SH-SY5Y (cell line): Measurements from ENCODE around the gene MMRN2.

Experiments
- GATA2 ChIP-seq: IDR thresholded peaks from 2 replicates; pipeline ENCODE4 v1.6.1; 2011; ENCODE audit warnings: mild to moderate bottlenecking, low read depth, low read length
- GATA3 ChIP-seq: IDR thresholded peaks from 2 replicates; pipeline ENCODE4 v1.6.1; 2011; ENCODE audit warnings: low read depth, mild to moderate bottlenecking, low read length, moderate library complexity

Gene MMRN2, protein sequence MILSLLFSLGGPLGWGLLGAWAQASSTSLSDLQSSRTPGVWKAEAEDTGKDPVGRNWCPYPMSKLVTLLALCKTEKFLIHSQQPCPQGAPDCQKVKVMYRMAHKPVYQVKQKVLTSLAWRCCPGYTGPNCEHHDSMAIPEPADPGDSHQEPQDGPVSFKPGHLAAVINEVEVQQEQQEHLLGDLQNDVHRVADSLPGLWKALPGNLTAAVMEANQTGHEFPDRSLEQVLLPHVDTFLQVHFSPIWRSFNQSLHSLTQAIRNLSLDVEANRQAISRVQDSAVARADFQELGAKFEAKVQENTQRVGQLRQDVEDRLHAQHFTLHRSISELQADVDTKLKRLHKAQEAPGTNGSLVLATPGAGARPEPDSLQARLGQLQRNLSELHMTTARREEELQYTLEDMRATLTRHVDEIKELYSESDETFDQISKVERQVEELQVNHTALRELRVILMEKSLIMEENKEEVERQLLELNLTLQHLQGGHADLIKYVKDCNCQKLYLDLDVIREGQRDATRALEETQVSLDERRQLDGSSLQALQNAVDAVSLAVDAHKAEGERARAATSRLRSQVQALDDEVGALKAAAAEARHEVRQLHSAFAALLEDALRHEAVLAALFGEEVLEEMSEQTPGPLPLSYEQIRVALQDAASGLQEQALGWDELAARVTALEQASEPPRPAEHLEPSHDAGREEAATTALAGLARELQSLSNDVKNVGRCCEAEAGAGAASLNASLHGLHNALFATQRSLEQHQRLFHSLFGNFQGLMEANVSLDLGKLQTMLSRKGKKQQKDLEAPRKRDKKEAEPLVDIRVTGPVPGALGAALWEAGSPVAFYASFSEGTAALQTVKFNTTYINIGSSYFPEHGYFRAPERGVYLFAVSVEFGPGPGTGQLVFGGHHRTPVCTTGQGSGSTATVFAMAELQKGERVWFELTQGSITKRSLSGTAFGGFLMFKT

DNA sequence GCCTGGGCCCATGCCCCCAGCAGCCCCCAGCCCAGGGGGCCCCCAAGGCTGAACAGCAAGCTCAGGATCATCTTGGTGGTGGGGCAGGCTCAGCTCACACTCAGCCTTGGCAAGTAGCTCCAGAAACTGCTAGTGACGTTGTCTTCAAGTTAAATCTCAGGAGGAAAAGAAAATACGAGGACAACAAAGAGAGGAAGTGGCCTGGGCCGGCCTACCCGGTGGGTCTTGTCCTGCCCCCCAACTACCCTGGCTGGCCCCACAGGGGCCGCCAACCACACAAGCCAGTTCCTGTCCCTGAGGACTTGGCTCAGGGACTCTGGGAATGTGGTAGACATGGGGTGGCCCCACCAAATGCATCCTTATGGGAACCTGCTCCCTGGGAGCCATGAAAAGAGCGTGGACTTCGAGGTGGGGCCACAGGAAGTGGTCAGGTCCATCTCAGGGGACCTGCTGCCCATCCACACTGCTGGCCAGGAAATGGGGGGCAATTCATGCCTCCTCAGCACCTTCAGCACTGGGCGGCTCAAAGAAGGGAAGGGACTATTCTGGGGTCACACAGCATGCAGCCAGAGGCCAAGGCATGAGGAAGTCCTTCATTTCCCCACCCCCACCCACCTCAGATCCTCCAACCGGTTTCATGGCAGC lies at the start of gene MMRN2:
Gene MMRN2, minus strand, starts transcription at position 145 of the 645 bp plus-strand sequence. Its CDS starts 74 bp downstream, at position 71.
- TF ChIP-seq GATA2 (no peak), GATA3 (no peak)

DNA sequence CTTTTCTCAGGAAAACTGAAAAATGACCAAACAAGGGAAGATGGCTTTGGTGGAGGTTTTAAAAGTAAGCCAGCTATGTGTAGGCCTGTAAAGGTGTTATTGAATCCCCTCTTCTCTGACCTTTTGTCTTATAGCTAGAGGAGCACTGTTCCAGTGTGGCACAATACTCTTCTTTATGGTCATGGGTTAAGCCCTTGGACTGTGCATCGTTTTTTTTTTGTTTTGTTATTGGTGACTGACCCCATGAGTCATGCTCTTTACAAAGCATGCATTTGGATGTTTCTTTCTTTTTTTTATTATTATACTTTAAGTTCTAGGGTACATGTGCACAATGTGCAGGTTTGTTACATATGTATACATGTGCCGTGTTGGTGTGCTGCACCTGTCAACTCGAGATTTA lies 43.1 kb upstream of the MMRN2 start:
- TF ChIP-seq GATA2 = no peak
- no peak for TF ChIP-seq GATA3

DNA sequence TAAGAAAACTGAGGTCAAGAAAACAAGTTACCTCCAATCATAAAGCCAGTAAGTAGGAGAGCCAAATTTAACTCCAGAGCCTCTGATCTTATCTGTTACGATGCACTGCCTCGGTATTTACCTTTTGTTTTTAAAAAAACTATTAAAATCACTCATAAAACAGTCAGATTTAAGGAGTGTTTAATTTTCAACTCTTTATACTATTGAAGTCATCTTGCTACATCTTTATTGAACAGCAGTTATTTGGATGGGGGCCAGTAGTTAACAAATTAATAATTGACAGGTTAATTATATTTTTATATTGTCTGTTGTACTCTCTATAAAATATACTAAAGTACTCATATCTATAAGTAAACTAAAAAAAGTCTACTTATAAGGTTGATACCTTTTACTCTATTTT lies 35.5 kb upstream of the MMRN2 start:
- TF ChIP-seq GATA2 = no peak

DNA sequence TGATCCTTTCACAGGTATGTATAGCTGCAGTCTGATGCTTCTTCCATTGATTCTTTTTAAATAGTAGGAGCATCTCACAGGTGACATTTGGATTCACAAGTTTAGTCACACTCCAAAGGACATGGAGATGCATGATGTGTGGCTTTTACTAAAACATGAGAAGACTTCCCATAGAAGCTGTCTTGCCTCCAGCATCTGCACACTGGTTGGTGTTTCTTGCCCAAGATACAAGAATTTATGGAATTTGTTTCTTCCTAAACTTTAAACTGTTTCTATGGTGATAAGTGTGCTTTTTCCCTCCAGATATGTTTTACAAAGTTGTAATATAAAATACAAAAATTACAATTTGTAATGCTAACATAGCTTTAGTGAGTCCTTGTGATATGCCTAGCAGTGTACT lies 35.0 kb upstream of the MMRN2 start:
- TF ChIP-seq GATA3 (no peak), GATA2 (no peak)

GRCh38 chr10:86988520-86988919 lies 31.1 kb upstream of the MMRN2 start:
- TF ChIP-seq GATA2 = no peak
- TF ChIP-seq GATA3 = no peak

DNA sequence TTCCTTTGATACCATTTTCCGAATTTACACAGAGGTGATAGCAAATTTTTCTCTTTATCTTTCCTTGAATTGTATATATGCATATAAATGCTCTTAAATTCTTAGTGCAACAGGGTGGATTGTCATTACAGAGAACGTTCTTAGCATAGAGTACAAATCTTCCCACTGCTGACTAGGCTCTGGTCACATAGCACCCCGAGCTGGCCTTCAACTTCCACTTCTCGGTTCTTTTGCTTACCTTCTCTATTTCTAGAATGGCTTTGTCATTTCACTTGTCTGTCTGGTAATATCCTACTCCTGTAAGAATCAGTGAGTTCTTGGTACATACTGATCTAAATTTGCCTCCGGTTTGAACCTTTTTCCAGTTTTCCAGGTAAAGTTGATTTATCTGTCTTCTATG lies 24.3 kb upstream of the MMRN2 start:
- TF ChIP-seq GATA2 = no peak
- no peak for TF ChIP-seq GATA3

DNA sequence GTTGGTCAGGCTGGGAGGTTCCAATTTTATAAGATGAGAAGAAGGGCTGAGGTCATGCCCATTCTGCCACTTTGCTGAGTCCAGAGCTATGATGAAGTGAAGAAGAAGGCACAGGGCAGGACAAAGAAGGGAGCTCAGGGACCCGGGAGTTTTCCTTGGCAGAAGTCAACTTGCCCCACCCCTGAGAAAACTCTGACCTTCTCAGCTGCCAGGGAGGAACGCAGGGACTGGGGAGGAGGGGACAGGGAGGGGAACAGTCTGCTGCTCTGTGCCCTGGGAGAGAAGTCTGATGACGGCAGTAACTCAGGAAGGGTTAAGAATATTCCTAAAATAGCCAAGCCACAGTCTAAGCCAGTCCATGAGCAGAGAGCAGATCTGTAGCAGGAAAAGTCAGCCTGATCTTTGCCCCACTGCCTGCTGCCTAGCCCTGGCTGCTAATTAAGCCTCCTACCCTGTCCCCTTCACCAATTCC lies 22.6 kb upstream of the MMRN2 start:
- TF ChIP-seq GATA2 (no peak), GATA3 (no peak)

DNA sequence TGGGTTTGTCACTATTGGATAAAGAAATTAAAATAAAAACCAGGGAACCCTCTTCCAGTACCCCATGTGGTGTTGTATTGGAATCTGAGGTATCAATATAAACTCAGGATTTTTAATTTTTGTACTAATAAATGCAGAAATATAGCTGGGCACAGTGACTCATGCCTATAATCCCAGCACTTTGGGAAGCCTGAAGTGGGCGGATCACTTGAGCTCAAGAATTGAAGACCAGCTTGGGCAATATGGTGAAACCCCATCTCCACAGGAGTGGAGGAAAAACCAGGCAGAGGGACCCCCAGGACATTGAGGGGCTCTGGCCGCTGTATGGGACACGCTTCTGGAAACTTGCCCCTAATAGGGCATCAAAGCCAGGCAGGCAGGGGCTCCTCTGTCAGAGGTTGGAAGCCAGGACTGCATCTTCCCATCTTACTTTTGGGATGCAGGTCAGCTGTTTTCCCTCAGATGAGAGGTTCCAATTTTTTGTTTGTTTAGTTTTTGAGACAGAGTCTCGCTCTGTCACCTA lies 21.9 kb upstream of the MMRN2 start:
- TF ChIP-seq GATA2 (no peak), GATA3 (no peak)

DNA sequence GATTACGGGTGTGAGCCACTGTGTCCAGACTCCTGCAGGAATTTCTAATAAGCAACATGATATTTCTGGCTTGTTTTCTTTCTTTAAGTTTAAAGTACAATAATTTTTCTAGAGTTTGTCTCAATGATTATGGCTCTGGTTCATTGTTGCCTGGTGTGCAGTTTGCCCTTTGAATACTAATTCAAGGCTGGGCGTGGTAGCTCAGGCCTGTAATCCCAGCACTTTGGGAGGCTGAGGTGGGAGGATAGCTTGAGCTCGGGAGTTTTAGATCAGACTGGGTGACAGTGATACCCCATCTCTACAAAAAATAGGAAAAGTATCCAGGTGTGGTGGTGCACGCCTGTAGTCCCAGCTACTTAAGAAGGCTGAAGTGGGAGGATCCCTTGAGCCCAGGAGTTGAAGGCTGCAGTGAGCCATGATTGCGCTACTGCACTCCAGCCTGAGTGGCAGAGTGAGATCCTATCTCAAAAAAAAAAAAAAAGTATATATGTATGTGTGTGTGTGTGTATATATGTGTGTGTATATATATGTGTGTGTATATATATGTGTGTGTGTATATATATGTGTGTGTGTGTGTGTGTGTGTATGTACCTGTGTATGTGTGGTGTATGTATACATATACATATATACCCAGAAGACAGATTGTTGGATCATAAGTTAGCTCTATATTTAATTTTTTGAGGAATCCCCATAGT lies 19.1 kb upstream of the MMRN2 start:
- TF ChIP-seq GATA3 (no peak), GATA2 (no peak)

GRCh38 chr10:86974484-86974883 lies 17.1 kb upstream of the MMRN2 start:
- no peak for TF ChIP-seq GATA2
- no peak for TF ChIP-seq GATA3

DNA sequence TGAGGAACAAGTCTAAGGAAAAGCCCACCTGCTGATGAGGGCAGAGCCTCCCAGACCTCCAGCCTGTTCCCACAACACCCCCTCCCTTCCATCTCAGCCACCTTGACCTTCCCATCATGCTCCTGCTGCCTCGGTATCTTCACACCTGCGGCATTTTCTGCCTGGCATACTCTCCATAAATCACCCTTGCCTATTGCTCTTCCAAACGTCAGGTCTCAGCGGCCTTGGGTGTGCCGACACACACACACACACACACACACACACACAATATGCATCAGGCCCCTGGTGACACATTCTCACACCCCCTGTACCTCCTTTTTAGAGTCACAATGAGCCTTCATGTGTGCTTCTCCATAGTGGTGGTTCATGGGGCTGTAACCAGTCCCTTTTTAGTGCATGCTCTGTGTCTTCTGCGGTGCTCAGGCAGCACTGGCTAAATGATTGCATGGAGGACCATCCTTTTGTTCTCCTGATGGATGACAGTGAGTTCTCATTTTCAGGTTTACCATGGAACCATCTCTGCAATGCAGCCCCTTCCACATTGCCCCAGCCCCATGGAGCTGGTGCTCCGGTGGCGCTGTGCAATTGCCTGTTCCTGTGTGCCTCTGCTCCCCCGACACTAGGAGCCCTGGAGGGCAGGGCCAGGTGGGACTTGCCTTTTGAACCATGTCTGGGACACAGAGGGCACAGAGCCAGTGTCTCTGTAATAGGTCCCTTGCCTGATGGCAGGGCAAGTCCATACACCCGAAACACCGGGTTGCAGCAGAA lies 15.4 kb upstream of the MMRN2 start:
- TF ChIP-seq GATA3 (no peak), GATA2 (no peak)

DNA sequence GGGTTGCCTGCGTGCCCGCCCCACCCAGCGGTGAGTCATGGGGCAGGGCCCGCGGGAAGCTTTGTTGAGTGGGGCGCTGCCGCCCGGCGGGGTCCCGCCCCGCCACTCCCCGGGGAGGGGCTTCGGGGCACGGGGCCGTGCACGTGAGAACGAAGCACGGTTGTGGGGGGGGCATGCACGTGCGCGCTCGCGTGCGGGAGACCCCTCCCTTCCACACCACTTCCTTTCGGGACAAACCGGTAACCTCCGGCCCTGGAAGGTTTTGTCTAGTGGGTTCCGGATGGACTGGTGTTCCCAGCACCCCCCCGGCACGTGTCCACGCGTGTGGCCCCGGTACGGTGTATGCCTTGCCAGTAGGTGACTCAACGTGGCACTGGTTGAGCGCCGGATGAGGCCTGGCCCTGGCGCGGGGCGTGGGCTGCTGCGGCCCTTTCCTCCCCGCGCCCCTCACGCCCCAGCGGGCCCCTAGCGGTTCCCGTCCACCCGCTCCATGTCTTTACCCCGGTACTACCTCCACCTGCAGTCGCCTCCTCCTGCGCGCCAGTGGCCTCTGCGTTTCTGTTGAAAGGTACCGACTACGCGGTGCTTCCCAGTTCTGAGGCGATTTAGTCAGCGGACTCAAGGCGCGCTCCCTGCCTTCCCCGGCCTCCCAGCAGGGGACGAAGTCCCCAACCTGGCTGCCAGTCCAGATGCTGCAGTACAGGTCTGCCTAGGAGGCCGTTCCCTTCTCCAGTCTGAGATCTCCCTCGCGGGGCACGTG lies 14.0 kb upstream of the MMRN2 start:
- TF ChIP-seq GATA2 (no peak), GATA3 (no peak)

- no peak for TF ChIP-seq GATA3
- no peak for TF ChIP-seq GATA2
Observed at GRCh38 chr10:86970982-86971231, 13.5 kb upstream of the MMRN2 start.
